Gastrocnemius medialis (tissue), 4 donors: ENCODE data around the gene DDIT3. TPM values are rescaled to one million over a fixed set of nuclear protein-coding genes. Genes with fewer than 3 reads are reported as not detected.
A peak's percentile ranks its signal among the peaks of the same experiment; 100 is the strongest.
"Not testable (repeated sequence)": the region's sequence is repeated elsewhere in the genome, so short reads cannot be mapped to it uniquely, and the experiment has no call there.

Experiments
- ATAC-seq, 2 donors: fragments of 150-250 bp; one replicate each; pipeline ENCODE4 v1.9.1; 2016
- DNase-seq, 2 donors: peaks; one replicate each; pipeline ENCODE4 v3.0.0-alpha.2; 2019
- H3K27ac ChIP-seq, 4 donors: fragments of 200-600 bp; sonication (generic); 1 replicate in 1 of 4; 2 replicates in 3 of 4; pipeline ENCODE4 v1.5.1; 2016 to 2018; ENCODE audit warnings: mild to moderate bottlenecking in 2 of 4, moderate library complexity in 1 of 4
- H3K27me3 ChIP-seq, 3 donors: fragments of 200-600 bp; sonication (generic) in 2 of 3; 1 replicate in 1 of 3; 2 replicates in 2 of 3; pipeline versions ENCODE4 v1.5.1 to v1.6.0; 2016 to 2019; ENCODE audit warnings: mild to moderate bottlenecking in 1 of 3, moderate library complexity in 1 of 3
- H3K36me3 ChIP-seq, 2 donors: fragments of 200-600 bp; sonication (generic) in 1 of 2; one replicate each; pipeline ENCODE4 v1.5.1; 2017 to 2018
- H3K4me1 ChIP-seq, 2 donors: fragments of 200-600 bp; sonication (generic) in 1 of 2; one replicate each; pipeline ENCODE4 v1.5.1; 2016 to 2017; ENCODE audit warnings: mild to moderate bottlenecking in 2 of 2
- H3K4me3 ChIP-seq, 4 donors: fragments of 200-600 bp; sonication (generic) in 3 of 4; 1 replicate in 1 of 4; 2 replicates in 3 of 4; pipeline ENCODE4 v1.5.1; 2016 to 2019; ENCODE audit warnings: mild to moderate bottlenecking in 2 of 4
- H3K9me3 ChIP-seq, 3 donors: fragments of 200-600 bp; sonication (generic) in 2 of 3; 1 replicate in 1 of 3; 2 replicates in 2 of 3; pipeline ENCODE4 v1.5.1; 2016 to 2019
- POLR2A ChIP-seq, 2 donors: fragments of 450-650 bp; IDR thresholded peaks; one replicate each; pipeline ENCODE4 v1.6.1; 2017; ENCODE audit warnings: antibody characterized with exemption in 2 of 2, mild to moderate bottlenecking in 2 of 2, moderate library complexity in 2 of 2
- in situ Hi-C, 4 donors: fragments of 200-750 bp; cut with MboI; loops; one replicate each; pipeline versions ENCODE4 v1.15.0 to v1.8.0; 2017; ENCODE audit warnings: low sequenced_read_pairs in 4 of 4
- intact Hi-C: fragments of 100-400 bp; cut with DNase I; formaldehyde crosslinking; loops from one replicate; pipeline ENCODE4 v1.15.1; 2023; ENCODE audit warnings: low total_unique reads
- total RNA-seq, 4 donors: library from RNA; depleted of rRNA; stranded (reverse); fragments of >200 nt; gene quantifications; one replicate each; pipeline versions ENCODE4 v1.1.0 to v1.2.3, GENCODE V29; 2016
- TF ChIP-seq, protein P1 (sequence below), 5 experiments: fragments of 450-650 bp in 3 of 5; fragments of 200-600 bp in 2 of 5; sonication (generic) in 2 of 5; IDR thresholded peaks in 4 of 5; conservative IDR thresholded peaks in 1 of 5; 1 replicate in 4 of 5; 2 replicates in 1 of 5; pipeline ENCODE4 v1.5.1; 2016 to 2019; ENCODE audit warnings: antibody characterized with exemption in 5 of 5, mild to moderate bottlenecking in 3 of 5, moderate library complexity in 3 of 5

The DDIT3 gene
- total RNA-seq, 4 donors from 2014 or later: 11.8 to 46.4 (median 17.1) TPM

GRCh38 chr12:57518920-57519795, 1.2 kb downstream of the DDIT3 start:
- Histone ChIP-seq H3K27ac (peak overlapping the region; percentile 93 to 98 (median 96)), H3K36me3 (peaks cover 6 to 35% of the 10 kb centered on the region in 2 donors), H3K4me3 (peak overlapping the region; percentile 79 to 87 (median 82)), H3K4me1 (peaks cover 48 to 53% of the 10 kb centered on the region in 2 donors), H3K27me3 (no peaks in the 10 kb centered on the region), H3K9me3 (no peaks in the 10 kb centered on the region)
- ATAC-seq (no peak), DNase-seq (peak in 1 of 2 donors; percentile 58)
- intact Hi-C loops: loop anchor here (1.0 kb wide), 1 partner anchor 89 kb away; no protein-coding TSS in a partner anchor
- in situ Hi-C loops: loop anchor here in 1 of 4 donors (25.0 kb wide), 1 partner anchor 882 kb away; the partner anchor contains the start of genes ATP5F1B and BAZ2A
- no peak for TF ChIP-seq POLR2A (IDR thresholded peaks at IDR 0.05)
- TF ChIP-seq, protein P1, sequence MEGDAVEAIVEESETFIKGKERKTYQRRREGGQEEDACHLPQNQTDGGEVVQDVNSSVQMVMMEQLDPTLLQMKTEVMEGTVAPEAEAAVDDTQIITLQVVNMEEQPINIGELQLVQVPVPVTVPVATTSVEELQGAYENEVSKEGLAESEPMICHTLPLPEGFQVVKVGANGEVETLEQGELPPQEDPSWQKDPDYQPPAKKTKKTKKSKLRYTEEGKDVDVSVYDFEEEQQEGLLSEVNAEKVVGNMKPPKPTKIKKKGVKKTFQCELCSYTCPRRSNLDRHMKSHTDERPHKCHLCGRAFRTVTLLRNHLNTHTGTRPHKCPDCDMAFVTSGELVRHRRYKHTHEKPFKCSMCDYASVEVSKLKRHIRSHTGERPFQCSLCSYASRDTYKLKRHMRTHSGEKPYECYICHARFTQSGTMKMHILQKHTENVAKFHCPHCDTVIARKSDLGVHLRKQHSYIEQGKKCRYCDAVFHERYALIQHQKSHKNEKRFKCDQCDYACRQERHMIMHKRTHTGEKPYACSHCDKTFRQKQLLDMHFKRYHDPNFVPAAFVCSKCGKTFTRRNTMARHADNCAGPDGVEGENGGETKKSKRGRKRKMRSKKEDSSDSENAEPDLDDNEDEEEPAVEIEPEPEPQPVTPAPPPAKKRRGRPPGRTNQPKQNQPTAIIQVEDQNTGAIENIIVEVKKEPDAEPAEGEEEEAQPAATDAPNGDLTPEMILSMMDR (IDR thresholded peaks at IDR 0.05 in 4 of 5, conservative IDR thresholded peaks at IDR 0.05 in 1 of 5): no peak

- peaks cover 39 to 44% of the 10 kb centered on the region in 2 donors for H3K4me1 ChIP-seq
- no peaks in the 10 kb centered on the region for H3K27me3 ChIP-seq
- intact Hi-C loops: no loop called here
- peaks cover 6 to 42% of the 10 kb centered on the region in 2 donors for H3K36me3 ChIP-seq
- no peaks in the 10 kb centered on the region for H3K9me3 ChIP-seq
- no peak for TF ChIP-seq POLR2A (IDR thresholded peaks at IDR 0.05)
- TF ChIP-seq, protein P1 (IDR thresholded peaks at IDR 0.05 in 4 of 5, conservative IDR thresholded peaks at IDR 0.05 in 1 of 5): no peak
- peak overlapping the region; percentile 93 to 98 (median 96) for H3K27ac ChIP-seq
- peak overlapping the region; percentile 79 to 87 (median 82) for H3K4me3 ChIP-seq
- in situ Hi-C loops: loop anchor here in 1 of 4 donors (25.0 kb wide), 1 partner anchor 881 kb away; the partner anchor contains the start of genes ATP5F1B and BAZ2A
- ATAC-seq (no peak), DNase-seq (no peak)
Observed at GRCh38 chr12:57518176-57518919, 2.0 kb downstream of the DDIT3 start.

DNA sequence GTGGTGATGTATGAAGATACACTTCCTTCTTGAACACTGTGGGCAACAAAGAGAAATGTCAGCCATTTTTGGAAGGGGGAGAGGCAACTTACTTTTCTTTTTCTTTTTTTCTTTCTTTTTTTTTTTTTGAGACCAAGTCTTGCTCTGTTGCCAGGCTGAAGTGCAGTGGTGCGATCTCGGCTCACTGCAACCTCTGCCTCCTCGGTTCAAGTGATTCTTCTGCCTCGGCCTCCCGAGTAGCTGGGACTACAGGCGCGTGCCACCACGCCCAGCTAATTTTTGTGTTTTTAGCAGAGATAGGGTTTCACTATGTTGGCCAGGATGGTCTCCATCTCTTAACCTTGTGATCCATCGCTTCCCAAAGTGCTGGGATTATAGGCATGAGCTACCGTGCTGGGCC, 2.6 kb downstream of the DDIT3 start:
- Histone ChIP-seq H3K27ac (peak overlapping the region; percentile 93 to 98 (median 96)), H3K4me3 (peak overlapping the region; percentile 42 to 84 (median 80)), H3K36me3 (peaks cover 6 to 49% of the 10 kb centered on the region in 2 donors), H3K4me1 (peaks cover 39 to 43% of the 10 kb centered on the region in 2 donors)
- DNase-seq, intact Hi-C loops, H3K9me3 ChIP-seq, H3K27me3 ChIP-seq, ATAC-seq: not testable (repeated sequence)
- in situ Hi-C loops: loop anchor here in 1 of 4 donors (25.0 kb wide), 1 partner anchor 880 kb away; the partner anchor contains the start of genes ATP5F1B and BAZ2A

GRCh38 chr12:57517187-57517586, 3.1 kb downstream of the DDIT3 start:
- intact Hi-C loops: no loop called here
- peaks cover 38 to 42% of the 10 kb centered on the region in 2 donors for H3K4me1 ChIP-seq
- in situ Hi-C loops: loop anchor here in 1 of 4 donors (25.0 kb wide), 1 partner anchor 880 kb away; the partner anchor contains the start of genes ATP5F1B and BAZ2A

More at GRCh38 chr12:57517187-57517586, 3.1 kb downstream of the DDIT3 start:
- peaks cover 6 to 54% of the 10 kb centered on the region in 2 donors for H3K36me3 ChIP-seq
- H3K9me3 ChIP-seq: no peaks in the 10 kb centered on the region
- no peaks in the 10 kb centered on the region for H3K27me3 ChIP-seq
- H3K27ac ChIP-seq: peak overlapping the region; percentile 93 to 98 (median 96)
- H3K4me3 ChIP-seq: peak overlapping the region in 2 of 4 donors; percentile 42 to 80
- peak; percentile 29 to 74 for DNase-seq
- ATAC-seq: no peak
- TF ChIP-seq, protein P1 (IDR thresholded peaks at IDR 0.05 in 4 of 5, conservative IDR thresholded peaks at IDR 0.05 in 1 of 5): no peak
- no peak for TF ChIP-seq POLR2A (IDR thresholded peaks at IDR 0.05)
